ENCODE measurements around the gene CBFA2T3.
"Not testable (repeated sequence)": the region's sequence is repeated elsewhere in the genome, so short reads cannot be mapped to it uniquely, and the experiment has no call there.

CBFA2T3 gene

DNA sequence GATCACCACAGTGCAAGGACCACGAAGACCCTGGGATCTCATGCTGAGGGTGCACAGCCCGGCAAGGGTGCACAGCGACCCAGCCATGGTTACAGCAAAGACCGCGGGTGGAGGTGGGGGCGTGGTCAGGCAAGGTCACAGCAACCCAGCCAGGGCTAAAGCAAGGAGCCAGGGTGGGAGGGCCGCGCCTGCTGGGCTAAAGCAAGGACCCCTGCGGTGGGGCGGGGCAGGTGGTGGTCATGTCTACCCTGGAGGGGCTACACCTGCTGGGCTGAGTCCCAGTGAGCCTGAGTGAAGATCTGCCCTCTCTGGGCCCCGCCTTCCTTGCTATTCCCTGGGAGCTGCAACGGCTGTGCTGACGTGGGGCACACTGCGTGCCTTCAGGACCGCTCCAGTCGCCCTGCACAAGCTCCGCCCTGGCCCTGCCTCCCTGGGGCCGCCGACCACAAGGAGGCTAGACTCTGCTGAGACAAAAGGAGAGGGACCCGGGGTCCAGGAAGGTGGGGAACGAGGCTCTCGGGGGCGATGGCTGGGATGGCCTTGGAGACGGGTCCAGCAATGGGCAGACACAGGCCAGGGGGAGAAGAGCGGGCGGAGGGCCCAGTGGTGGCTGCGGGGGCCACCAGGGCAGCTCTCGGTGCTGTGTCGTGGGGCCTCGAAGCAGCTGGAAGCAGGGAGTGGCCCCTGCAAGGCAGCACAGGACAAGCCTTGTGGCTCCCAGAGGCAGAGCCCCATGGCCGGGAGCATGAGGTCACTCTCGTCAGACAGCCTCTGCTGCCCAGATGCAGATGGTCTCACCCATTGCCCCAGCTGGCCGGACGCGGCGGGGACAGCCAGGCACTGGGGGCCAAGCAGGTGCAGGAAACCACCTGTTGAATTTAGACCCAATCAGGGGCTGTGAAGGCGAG, 52.8 kb downstream of the CBFA2T3 start:
- DNase-seq (ENCODE audit: low read depth in 4 of 4, low spot score in 1 of 4) = no peak

DNA sequence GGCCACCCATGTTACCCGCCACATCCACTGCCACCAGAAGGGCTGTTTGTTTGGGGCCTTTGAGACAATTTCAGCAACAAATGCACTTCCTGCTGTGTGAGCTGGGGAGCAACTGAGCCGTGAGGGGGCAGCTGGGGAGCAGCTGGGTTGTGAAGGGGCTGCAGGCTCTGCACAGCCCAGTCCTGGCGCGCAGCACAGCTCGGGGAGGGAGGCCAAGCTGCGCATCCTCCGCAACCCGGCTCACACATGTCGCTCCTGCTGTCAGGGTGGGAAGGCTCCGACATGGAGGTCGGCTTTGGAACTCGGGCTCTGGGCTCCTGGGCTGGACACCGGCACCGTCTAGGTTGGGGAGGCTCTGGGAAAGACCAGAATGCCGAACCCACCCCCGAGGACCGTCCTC, 53.6 kb downstream of the CBFA2T3 start:
- DNase-seq (ENCODE audit: low read depth in 4 of 4, low spot score in 1 of 4) = no peak

DNA sequence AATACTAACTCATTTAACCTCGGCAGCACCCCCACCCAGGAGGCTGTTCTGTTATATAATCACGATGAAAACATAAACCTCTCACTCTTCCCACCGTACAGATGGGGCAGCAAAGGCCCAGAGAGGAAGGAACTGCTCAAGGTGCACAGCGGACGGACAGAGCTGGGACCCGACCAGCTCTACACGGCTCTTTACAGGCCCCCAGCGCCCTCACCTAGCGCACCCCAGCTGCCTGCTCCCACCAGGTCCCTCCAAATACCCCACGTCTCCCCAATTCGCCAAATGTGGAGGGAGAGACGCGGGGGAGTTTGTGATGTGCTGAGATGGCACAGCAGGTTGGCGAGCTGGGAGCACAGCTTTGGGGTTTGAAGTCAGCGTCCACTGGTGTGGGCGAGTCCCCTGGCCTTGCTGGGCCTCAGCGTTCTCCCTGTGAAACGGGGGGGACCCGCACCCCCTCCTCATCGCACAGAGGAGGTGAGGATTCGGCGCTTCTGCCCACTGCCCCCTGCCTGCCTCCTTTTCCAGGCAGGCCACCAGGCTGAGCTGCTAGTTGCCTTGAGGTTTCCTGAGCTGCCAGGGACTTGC, 54.1 kb downstream of the CBFA2T3 start:
- no peak for DNase-seq (ENCODE audit: low read depth in 4 of 4, low spot score in 1 of 4)

DNA sequence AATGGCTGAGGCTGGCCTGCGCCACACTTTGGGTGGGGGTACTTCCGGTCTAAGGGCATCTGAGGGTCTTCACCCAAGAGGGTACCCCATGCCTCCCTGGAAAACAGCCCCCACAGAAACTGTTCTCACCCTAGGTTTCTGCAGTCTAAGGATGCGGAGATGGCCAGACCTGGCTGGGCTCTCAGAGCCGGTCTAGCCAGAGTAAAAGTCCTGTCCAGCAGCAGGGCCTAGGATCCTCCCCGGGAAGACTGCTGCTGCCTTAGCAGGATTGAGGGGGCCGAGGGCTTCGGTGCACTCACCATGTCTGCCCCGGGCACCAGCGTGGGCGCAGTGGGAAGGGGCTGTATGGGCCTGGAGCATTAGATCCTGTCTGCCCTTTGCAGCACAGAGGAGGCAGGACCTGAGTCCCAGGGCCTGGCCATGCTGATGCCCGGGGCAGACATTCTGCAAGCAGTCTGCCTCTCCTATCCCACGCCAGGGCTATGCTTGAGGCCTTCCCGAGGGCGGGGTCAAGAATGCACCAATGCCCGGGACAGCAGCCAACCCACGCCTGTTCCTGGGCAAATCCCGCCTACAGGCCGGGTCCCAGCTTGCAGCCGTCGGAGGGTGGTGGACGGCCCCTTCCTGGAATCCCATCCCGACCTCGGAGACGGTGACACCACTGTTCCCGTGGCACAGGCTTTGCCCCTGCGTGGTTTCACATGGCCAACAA, 54.7 kb downstream of the CBFA2T3 start:
- DNase-seq (ENCODE audit: low read depth in 4 of 4, low spot score in 1 of 4) = no peak

DNA sequence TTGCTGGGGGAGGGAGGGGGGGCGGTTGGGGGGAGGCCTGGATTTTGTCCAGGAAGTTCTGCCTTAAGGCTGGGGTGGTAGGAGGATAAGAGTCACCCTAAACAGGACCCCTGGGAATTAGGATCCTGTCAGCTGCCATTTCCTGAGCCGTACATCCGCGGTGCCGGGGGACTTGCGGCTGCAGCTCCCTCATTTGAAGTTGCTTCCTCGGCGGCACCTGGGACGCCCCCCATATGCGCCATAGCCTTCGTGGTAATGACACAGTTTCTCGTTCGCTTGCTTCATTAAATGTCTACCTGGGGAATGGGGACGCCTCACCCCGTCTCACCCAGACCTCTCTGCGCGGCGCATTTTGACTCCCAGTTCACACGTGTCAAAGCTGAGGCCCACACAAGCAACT, 55.4 kb downstream of the CBFA2T3 start:
- no peak for DNase-seq (ENCODE audit: low read depth in 4 of 4, low spot score in 1 of 4)

DNA sequence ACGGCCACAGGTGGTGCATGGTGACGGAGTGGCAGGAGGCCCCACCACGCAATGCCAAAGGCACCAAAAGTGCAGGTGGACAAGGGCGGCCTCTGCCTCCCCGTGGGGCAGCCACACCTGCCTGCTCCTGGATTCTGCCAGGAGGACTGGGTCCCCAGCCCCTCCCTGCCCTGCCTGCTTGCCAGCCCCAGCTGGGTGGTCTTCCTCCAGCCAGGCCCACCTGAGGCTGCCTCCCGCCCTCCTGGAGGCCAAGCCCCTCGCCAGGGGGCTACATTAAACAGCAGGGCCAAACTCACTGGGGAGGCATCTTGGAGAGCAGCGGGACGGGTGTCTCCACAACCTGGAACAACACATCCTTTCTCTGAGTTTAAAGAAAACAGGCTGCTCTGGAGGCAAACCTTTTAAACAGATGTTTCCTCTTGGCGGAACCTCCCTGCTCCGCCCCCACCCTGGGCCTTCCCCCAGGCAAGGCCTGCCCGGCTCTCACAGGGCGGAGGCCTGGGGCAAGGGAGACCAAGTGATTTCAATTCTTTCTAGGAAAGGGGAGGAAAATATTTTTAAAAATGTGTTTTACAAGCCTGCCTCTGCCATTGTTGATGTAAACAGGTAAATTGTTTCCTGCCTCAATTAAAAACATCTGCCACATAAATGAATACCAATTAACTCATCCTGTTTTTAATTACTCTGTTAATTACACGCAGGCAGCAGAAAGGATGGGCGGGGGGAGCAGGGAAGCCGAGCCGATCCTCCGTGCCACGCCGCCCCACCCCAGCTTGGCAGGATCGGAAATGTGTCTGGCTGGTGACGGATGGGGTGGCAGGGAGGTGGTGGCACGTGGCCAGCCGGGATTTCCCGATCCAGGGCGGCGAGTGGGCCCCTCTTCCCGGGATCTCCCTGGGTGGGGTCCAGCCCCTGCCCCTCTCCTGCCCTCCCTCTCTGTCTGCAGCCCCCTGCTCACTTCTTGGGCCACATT, 56.1 kb downstream of the CBFA2T3 start:
- no peak for DNase-seq (ENCODE audit: low read depth in 4 of 4, low spot score in 1 of 4)

DNA sequence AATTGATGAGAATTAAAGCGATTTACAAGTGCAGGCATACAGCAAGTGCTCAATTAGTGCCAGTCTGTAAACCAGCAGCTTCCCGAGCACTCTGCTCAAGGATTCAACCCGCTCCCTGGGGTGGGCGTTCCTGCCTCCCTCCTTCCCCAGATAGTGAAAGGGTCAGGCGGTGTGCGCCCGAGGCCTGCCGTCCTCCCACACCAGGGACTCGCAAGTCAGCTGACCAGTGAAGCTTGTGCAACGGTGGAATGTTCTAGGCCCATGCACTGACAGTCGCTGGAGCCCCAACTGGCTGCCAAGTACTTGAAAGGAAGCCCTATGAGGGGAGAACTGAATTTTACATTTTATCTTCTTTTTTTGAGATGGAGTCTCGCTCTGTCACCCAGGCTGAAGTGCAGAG, 57.1 kb downstream of the CBFA2T3 start:
- DNase-seq (ENCODE audit: low read depth in 4 of 4, low spot score in 1 of 4) = no peak

DNA sequence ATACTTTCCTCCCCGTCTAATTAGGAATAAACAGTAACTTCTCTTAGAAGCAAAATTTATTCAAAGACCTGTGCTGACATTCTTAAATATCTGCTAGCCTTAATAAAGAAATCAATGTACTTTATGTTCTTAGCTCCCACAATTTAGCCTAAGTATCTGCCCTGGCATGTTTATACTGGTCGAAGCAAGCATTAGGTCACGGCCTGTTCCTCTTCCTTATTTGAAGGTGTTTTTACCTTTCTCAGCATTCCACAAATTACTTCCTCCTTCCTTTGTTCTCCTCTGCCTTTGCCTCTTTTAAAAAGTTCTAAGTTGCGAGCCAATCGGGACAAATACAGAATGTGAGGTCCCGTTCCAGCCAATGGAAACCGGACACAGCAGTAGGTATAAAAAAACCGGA, 58.1 kb downstream of the CBFA2T3 start:
- DNase-seq (ENCODE audit: low read depth in 4 of 4, low spot score in 1 of 4) = not testable (repeated sequence)

DNA sequence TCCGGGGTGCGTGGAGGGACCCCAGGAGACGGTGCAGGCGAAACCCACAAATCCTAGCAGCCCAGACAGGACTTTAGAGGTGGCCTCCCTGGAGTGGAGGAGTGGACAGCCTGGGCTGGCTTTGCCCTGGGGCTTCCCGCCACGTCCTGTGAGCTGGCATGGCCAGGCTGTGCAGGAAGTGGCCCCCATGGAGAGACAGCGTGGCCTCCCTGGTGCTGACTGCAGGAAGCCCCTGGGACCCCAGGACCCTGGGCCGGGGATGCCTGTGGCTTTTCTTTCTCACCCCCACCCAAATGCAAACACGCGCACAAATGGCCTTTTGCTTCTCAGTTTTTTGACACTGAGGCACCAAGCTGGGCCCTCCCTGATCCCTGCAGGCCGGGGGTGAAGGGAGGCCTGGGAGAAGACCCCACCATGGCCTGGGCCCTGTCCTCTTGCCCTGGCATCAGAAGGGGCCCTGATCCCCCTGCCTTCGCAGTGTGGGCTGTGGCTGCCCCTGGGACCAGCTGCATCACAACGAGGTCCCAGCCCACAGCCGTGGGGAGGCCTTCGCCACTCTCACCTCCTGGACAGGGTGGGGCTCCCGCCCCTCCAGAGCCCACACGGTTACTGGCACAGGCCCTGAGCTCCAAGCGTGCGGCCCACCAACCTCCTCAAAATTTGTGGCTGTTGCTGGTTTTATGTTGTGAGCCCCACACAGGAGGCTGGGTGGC, 58.9 kb downstream of the CBFA2T3 start:
- DNase-seq (ENCODE audit: low read depth in 4 of 4, low spot score in 1 of 4) = no peak

DNA sequence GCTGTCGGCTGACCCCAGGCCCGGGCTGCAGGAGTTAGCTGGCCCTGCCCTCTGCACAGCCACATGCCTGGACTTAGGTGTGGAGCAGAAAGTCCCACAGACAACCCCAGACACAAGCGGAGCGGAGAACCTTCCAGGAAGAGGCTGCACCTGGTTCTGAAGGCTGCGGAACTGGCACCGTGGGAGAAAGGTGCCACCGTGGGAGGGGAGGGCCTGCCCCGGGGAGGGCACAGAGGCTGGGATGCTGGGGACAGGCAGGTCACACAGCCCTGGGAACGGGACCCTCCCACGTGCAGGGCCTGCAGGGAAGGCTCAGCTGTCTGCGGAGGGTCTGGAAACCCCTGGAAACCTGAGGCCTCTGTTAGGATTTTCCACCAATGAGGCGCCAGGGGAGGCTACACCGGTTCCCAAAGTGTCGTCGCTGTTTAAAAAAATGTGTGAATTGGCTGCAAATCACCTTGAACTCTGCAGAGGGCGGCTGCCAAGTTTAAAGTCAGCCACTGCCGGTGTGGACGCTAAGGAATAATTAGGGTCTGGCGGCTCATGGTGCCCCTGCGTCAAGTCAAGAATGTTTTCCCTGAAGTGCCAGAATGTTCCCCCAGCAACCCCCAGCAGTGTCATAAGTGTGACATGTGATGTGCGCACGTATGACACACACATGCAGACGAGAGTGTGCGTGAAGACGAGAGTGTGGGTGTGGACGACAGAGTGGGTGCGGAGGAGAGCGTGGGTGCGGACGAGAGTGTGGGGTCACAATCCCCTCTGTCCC, 59.7 kb downstream of the CBFA2T3 start:
- no peak for DNase-seq (ENCODE audit: low read depth in 4 of 4, low spot score in 1 of 4)

DNA sequence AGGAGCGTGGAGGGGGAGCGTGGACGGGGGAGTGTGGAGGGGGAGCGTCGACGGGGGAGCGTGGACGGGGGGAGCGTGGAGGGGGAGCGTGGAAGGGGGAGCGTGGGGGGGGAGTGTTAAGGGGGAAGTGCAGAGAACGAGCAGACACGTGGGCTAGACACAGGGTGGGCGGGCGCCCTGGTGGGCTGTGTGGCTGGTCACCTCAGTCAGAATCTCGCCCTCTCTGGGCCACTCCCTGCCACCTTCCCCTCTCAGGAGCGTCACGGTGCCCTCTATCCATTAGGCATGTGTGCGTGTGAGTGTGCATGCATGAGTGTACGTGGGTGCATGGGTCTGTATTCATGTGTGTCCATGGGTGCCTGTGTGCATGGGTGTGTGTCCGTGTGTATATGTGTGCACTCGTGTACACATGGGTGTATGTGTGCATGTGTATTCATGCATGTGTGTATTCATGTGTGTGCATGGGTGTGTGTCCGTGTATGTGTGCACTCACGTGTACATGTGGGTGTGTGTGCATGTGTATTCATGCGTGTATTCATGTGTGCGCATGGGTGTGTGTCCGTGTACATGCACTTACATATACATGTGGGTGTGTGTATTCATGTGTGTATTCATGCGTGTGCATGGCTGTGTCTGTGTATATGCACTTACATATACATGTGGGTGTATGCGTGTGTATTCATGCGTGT, 61.2 kb downstream of the CBFA2T3 start:
- no peak for DNase-seq (ENCODE audit: low read depth in 4 of 4, low spot score in 1 of 4)

DNA sequence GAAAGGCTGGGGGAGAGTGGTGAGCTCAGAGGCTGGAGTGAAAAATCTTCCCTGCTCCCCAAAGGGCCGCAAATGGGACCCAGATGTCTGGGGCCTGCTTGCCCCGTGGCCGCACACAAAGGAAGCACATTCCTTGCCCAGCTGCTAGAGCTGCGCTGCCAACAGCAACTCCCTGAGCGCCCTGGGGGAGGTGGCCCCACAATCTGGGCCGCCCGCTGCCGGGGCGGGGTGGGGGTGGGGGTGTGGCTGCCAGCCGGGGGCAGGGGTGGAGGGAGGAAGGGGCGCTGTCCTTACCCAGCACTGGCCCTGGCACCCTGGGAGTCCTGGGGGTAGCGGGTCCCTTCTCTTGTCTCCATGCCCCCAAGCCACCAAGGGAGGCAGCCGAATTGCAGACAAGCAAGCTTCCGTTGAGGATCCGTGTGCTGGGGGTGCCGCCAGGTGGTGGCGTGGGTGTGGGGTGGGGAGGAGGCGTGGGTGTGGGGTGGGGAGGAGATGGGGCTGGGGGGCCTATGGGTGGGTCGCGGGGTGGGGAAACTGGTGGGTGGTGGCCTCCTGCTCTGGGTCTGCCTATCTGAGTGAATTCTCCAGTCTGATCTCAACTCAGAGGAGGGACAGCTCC, 62.1 kb downstream of the CBFA2T3 start:
- no peak for DNase-seq (ENCODE audit: low read depth in 4 of 4, low spot score in 1 of 4)

DNA sequence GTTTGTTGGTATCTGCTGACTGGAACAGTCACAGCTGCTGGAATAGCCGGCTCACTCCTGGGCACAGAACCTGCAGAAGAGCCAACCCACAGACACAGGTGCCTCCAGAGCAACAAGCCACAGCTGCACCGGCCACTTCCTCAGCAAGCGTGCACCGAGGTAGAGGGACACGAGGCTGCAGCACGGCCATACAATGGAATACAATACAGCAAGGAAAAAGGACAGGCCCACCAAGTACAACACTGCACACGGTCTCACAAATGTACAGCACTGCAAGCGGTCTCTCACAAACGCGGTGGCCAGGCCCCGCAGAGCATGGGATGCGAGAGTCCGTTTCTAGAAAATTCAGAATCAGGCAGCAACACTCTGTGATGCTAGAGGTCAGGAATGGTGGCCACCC, 63.1 kb downstream of the CBFA2T3 start:
- no peak for DNase-seq (ENCODE audit: low read depth in 4 of 4, low spot score in 1 of 4)

DNA sequence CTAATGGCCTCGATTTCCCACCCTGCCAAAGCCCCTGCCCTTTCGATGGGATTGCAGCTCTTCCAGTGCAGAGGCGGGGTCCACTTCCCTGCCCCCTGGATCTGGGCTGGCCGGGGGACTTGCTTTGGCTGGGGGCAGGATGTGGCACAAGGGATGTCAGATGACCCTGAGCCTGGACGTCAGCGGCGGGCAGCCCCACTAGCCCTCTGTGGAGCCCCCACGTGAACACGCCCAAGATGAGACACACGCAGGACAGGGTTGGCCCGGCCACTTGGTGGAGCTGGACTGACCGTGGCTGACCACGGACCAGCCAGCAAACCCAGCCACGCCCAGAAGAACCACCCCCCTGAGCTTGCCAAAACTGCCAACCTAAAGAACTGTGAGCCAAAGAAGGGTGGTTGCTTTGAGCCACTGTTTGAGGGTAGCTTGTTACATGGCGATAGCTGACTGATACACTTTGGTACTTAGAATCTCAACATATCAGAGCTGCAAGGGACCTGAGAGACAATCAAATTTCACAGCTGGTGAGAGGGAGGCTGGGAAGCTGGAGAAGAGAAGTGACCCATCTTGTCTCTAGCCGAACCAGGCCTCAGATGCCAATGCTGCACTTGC, 63.9 kb downstream of the CBFA2T3 start:
- no peak for DNase-seq (ENCODE audit: low read depth in 4 of 4, low spot score in 1 of 4)

DNA sequence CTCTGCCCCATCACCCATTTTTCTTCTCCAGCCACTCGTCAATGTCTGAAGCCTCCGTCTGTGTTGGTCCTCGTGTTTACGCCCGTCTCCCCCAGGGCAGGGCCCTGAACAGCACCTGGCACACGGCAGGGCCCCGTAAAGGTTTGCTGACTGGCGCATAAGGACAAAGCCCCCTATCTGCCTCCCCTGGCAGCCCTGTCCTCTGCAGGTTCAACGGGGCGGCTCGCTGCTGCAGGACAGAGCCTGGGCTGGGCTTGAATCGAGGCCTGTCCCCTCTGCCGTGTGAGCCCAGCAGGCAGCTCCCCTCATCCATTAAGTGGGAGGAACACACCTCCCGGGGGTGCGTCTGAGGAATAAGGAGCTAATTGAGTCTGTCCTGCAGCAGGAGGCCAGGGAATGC, 64.5 kb downstream of the CBFA2T3 start:
- no peak for DNase-seq (ENCODE audit: low read depth in 4 of 4, low spot score in 1 of 4)

DNA sequence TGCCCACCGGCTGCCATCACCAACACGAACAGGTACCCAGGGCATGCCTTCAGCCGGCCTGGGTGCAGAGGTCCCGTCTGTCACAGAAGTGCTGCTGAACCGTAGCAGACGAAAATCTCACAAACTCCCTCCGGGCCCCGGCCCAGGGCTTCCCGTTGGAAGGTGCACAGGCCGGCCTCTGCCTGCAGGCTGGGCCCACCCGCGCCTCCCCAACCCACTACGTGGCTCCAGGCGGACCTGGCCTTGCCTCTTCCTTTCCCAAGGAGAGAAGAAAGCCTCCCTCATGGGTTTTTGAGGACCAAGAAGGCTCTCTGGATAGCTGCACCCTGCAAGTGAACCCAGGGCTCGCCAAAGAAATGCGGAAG, 65.1 kb downstream of the CBFA2T3 start:
- DNase-seq (ENCODE audit: low read depth in 4 of 4, low spot score in 1 of 4) = no peak

DNA sequence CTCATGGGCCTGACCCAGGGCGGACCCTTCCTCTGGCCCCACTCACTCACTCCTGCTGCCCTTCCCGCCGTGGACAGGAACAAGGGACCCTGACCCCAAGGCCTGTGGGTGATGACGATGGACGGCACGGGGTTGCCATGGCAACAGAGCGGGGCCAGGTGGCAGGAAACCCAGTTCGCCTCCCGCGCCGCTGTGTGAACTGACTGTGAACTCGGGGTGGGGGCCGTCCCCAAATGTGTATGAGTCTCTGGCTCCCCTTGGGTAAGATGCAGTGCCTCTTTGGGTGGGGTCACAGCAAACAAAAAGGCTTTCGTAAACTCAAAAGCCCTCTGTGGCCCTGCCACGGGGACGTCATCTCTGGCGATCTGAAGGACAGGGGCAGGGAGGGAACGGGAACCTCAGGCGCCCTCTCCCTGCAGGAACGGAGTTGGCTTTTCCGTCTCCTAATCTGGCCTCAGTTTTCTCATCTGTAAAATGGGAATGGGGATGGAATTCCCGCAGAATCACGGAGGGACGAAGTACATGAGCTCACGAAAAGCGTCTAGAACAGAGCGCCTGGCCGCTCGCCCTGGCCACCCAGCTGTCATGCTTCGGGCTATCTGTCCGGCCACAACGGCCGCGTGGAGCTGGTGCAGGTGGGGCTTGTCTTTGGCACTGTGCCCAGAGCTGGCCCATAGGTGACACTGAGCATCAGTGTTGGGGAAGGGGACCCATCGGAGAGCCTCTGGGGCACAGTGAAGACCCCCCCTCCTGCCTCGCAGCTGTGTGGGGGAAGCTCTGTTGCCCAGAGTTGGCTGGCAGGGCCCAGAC, 65.7 kb downstream of the CBFA2T3 start:
- DNase-seq (ENCODE audit: low read depth in 4 of 4, low spot score in 1 of 4) = no peak

All from stimulated activated CD4-positive, alpha-beta T cell treated with anti-CD3 and anti-CD28 coated beads, Interleukin-1b, Interleukin-23, amount 100 ng/mL, for 24 hours (primary cell).